Lower leg skin (tissue), 3 donors: ENCODE data around the gene PAK6.

ENCODE experiments used
- POLR2A ChIP-seq, 2 donors: fragments of 450-650 bp; IDR thresholded peaks; one replicate each; pipeline ENCODE4 v1.6.1; 2016 to 2017; ENCODE audit warnings: antibody characterized with exemption in 2 of 2, mild to moderate bottlenecking in 1 of 2, moderate library complexity in 1 of 2
- TF ChIP-seq, protein P1 (sequence below), 3 donors: fragments of 450-650 bp; IDR thresholded peaks; one replicate each; pipeline ENCODE4 v1.5.1; 2016; ENCODE audit warnings: antibody characterized with exemption in 3 of 3, mild to moderate bottlenecking in 3 of 3, moderate library complexity in 2 of 3

DNA sequence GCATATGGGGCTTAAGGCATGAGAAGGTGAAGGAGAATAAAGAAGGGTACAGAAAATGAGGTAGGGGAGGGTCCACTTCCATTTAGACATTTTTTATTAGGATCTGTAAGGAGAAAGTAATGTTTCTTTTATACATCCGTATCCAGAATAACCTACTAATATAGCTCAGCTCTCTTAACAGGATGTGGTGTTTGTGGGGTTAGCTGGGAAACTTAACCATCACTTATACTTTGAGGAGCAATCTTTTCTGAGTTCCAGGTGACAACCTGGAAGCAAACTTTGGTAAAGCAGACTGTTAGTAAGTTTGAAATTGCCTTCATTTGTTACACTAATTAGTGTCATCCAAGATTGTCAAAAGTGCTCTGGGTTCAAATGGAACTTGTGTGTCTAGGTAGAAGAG, 41.4 kb upstream of the PAK6 start:
- TF ChIP-seq, protein P1, sequence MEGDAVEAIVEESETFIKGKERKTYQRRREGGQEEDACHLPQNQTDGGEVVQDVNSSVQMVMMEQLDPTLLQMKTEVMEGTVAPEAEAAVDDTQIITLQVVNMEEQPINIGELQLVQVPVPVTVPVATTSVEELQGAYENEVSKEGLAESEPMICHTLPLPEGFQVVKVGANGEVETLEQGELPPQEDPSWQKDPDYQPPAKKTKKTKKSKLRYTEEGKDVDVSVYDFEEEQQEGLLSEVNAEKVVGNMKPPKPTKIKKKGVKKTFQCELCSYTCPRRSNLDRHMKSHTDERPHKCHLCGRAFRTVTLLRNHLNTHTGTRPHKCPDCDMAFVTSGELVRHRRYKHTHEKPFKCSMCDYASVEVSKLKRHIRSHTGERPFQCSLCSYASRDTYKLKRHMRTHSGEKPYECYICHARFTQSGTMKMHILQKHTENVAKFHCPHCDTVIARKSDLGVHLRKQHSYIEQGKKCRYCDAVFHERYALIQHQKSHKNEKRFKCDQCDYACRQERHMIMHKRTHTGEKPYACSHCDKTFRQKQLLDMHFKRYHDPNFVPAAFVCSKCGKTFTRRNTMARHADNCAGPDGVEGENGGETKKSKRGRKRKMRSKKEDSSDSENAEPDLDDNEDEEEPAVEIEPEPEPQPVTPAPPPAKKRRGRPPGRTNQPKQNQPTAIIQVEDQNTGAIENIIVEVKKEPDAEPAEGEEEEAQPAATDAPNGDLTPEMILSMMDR (IDR thresholded peaks at IDR 0.05): no peak
- no peak for TF ChIP-seq POLR2A (IDR thresholded peaks at IDR 0.05)
